Peyer's patch (tissue), 4 donors: ENCODE results near the gene SLF2. TPM values are rescaled to one million over a fixed set of nuclear protein-coding genes. Genes with fewer than 3 reads are reported as not detected.

ENCODE experiments used
- DNase-seq, 3 donors: peaks; one replicate each; pipeline ENCODE4 v3.0.0-alpha.2; 2017 to 2019
- H3K27ac ChIP-seq, 4 donors: fragments of 200-600 bp; sonication (generic); one replicate each; pipeline ENCODE4 v1.5.1; 2016 to 2019
- H3K27me3 ChIP-seq, 2 donors: fragments of 200-600 bp; sonication (generic); one replicate each; pipeline ENCODE4 v1.5.1; 2019
- H3K36me3 ChIP-seq, 3 donors: fragments of 200-600 bp; sonication (generic); one replicate each; pipeline ENCODE4 v1.5.1; 2016 to 2019
- H3K4me1 ChIP-seq, 4 donors: fragments of 200-600 bp; sonication (generic); one replicate each; pipeline ENCODE4 v1.5.1; 2016 to 2019
- H3K4me3 ChIP-seq, 4 donors: fragments of 200-600 bp; sonication (generic); 1 replicate in 3 of 4; 2 replicates in 1 of 4; pipeline ENCODE4 v1.5.1; 2016 to 2019; ENCODE audit warnings: mild to moderate bottlenecking in 1 of 4
- H3K9me3 ChIP-seq, 4 donors: fragments of 200-600 bp; sonication (generic); one replicate each; pipeline ENCODE4 v1.5.1; 2016 to 2019; ENCODE audit warnings: mild to moderate bottlenecking in 1 of 4
- CTCF ChIP-seq, 6 experiments: fragments of 450-650 bp in 4 of 6; fragments of 200-600 bp in 2 of 6; sonication (generic) in 1 of 6; IDR thresholded peaks; one replicate each; pipeline ENCODE4 v1.5.1; 2017 to 2019; ENCODE audit warnings: antibody characterized with exemption in 6 of 6, mild to moderate bottlenecking in 3 of 6, moderate library complexity in 1 of 6
- POLR2A ChIP-seq, 2 donors: fragments of 450-650 bp; IDR thresholded peaks; one replicate each; pipeline ENCODE4 v1.5.1; 2017; ENCODE audit warnings: antibody characterized with exemption in 2 of 2, mild to moderate bottlenecking in 2 of 2, moderate library complexity in 2 of 2
- total RNA-seq, 4 donors: library from RNA; depleted of rRNA; stranded (reverse); fragments of >200 nt; gene quantifications; one replicate each; pipeline ENCODE4 v1.1.0, GENCODE V29; 2016

The SLF2 gene
- total RNA-seq, 4 donors from 2014 or later = 11.0 to 37.2 (median 32.0) TPM

GRCh38 chr10:100948916-100949315 is 36.2 kb downstream of the SLF2 start:
- no peak overlapping the region for H3K27ac ChIP-seq
- H3K9me3 ChIP-seq = no peaks in the 10 kb centered on the region
- H3K36me3 ChIP-seq = peaks cover 0 to 97% (median 0%) of the 10 kb centered on the region in 3 donors
- TF ChIP-seq POLR2A (IDR thresholded peaks at IDR 0.05) = no peak
- TF ChIP-seq CTCF (IDR thresholded peaks at IDR 0.05) = no peak
- H3K4me1 ChIP-seq = no peaks in the 10 kb centered on the region
- no peaks in the 10 kb centered on the region for H3K27me3 ChIP-seq
- DNase-seq = no peak
- no peak overlapping the region for H3K4me3 ChIP-seq

GRCh38 chr10:100960251-100960650 is 47.5 kb downstream of the SLF2 start:
- Histone ChIP-seq H3K9me3 (no peaks in the 10 kb centered on the region), H3K36me3 (peaks cover 0 to 60% (median 3%) of the 10 kb centered on the region in 3 donors), H3K27ac (no peak overlapping the region), H3K4me3 (no peak overlapping the region), H3K27me3 (no peaks in the 10 kb centered on the region), H3K4me1 (no peaks in the 10 kb centered on the region)
- DNase-seq = no peak
- no peak for TF ChIP-seq POLR2A (IDR thresholded peaks at IDR 0.05)
- TF ChIP-seq CTCF (IDR thresholded peaks at IDR 0.05) = no peak

GRCh38 chr10:100962351-100963080 is 49.8 kb downstream of the SLF2 start:
- peaks cover 0 to 50% (median 3%) of the 10 kb centered on the region in 3 donors for H3K36me3 ChIP-seq
- no peak overlapping the region for H3K4me3 ChIP-seq
- H3K27ac ChIP-seq = no peak overlapping the region
- no peak for DNase-seq
- no peaks in the 10 kb centered on the region for H3K27me3 ChIP-seq
- H3K9me3 ChIP-seq = no peaks in the 10 kb centered on the region
- H3K4me1 ChIP-seq = no peaks in the 10 kb centered on the region
- TF ChIP-seq POLR2A (IDR thresholded peaks at IDR 0.05) (no peak), CTCF (IDR thresholded peaks at IDR 0.05) (no peak)

GRCh38 chr10:100963826-100964225 is 51.1 kb downstream of the SLF2 start:
- TF ChIP-seq POLR2A (IDR thresholded peaks at IDR 0.05) (no peak), CTCF (IDR thresholded peaks at IDR 0.05) (no peak)
- Histone ChIP-seq H3K36me3 (peaks cover 0 to 39% (median 3%) of the 10 kb centered on the region in 3 donors), H3K9me3 (no peaks in the 10 kb centered on the region), H3K4me1 (peaks cover 0 to 11% (median 2%) of the 10 kb centered on the region in 4 donors), H3K27ac (no peak overlapping the region), H3K4me3 (no peak overlapping the region), H3K27me3 (no peaks in the 10 kb centered on the region)
- DNase-seq = no peak

GRCh38 chr10:100965820-100966219 is 53.1 kb downstream of the SLF2 start:
- Histone ChIP-seq H3K4me3 (no peak overlapping the region), H3K9me3 (no peaks in the 10 kb centered on the region), H3K36me3 (peaks cover 0 to 24% (median 0%) of the 10 kb centered on the region in 3 donors), H3K4me1 (peaks cover 0 to 14% (median 7%) of the 10 kb centered on the region in 4 donors), H3K27me3 (no peaks in the 10 kb centered on the region), H3K27ac (no peak overlapping the region)
- DNase-seq = no peak
- no peak for TF ChIP-seq CTCF (IDR thresholded peaks at IDR 0.05)
- no peak for TF ChIP-seq POLR2A (IDR thresholded peaks at IDR 0.05)
